IMR-90 (cell line): ENCODE results near the gene LAMB1. TPM values are rescaled to one million over a fixed set of nuclear protein-coding genes. Genes with fewer than 3 reads are reported as not detected.

Experiments
- ATAC-seq: fragments of 200-7000 bp; cut with Tn5 transposase; 2 replicates; pipeline ENCODE4 v1.9.1; 2020; ENCODE audit warnings: low read depth, mild to moderate bottlenecking, moderate library complexity
- BruUV-seq: library from RNA; stranded (reverse); fragments of 400-500 nt; replicated peaks from 2 replicates; lab custom pipeline; 2021; lab: Mats Ljungman, UMichigan
- CTCF ChIA-PET: fragments of 300-600 bp; formaldehyde crosslinking; extraction: SDS; loops from one replicate; lab custom pipeline; 2021; ENCODE audit warnings: antibody characterized with exemption; lab: Yijun Ruan, JAX
- POLR2A ChIA-PET: fragments of 300-600 bp; sonication (Branson Sonifier 250); formaldehyde crosslinking; loops from one replicate; lab custom pipeline; 2022; ENCODE audit warnings: antibody characterized with exemption; ENCODE audit not compliant: unreplicated experiment; lab: Charles Lee
- DNase-seq: peaks from one replicate; pipeline ENCODE4 v3.0.0; 2013
- H2AFZ ChIP-seq: replicated peaks from 2 replicates; pipeline ENCODE3; 2013; ENCODE audit warnings: low read length, mild to moderate bottlenecking; ENCODE audit not compliant: poor library complexity
- H2AK5ac ChIP-seq: 2 replicates; pipeline ENCODE4 v1.6.1; 2013; ENCODE audit warnings: low read depth, low read length, inconsistent platforms
- H2AK9ac ChIP-seq: replicated peaks from 2 replicates; pipeline ENCODE3; 2013; ENCODE audit warnings: mild to moderate bottlenecking, low read depth, low read length, moderate library complexity; ENCODE audit not compliant: poor library complexity
- H2BK120ac ChIP-seq: 2 replicates; pipeline ENCODE4 v1.6.1; 2013; ENCODE audit warnings: low read depth, low read length, inconsistent platforms
- H2BK15ac ChIP-seq: 3 replicates; pipeline ENCODE4 v1.6.1; 2013; ENCODE audit warnings: low read depth, low read length, inconsistent platforms
- H2BK20ac ChIP-seq: 2 replicates; pipeline ENCODE4 v1.6.1; 2013; ENCODE audit warnings: low read depth, mild to moderate bottlenecking, inconsistent platforms, low read length, moderate library complexity
- H2BK5ac ChIP-seq: 2 replicates; pipeline ENCODE4 v1.6.1; 2013; ENCODE audit warnings: mild to moderate bottlenecking, low read depth, low read length, inconsistent platforms; ENCODE audit not compliant: poor library complexity, severe bottlenecking
- H3K14ac ChIP-seq: replicated peaks from 2 replicates; pipeline ENCODE4 v1.6.1; 2013; ENCODE audit warnings: low read depth, low read length, inconsistent platforms
- H3K18ac ChIP-seq: 2 replicates; pipeline ENCODE4 v1.6.1; 2013; ENCODE audit warnings: low read depth, low read length, control low read depth
- H3K23ac ChIP-seq: 2 replicates; pipeline ENCODE4 v1.6.1; 2013; ENCODE audit warnings: low read depth, low read length, inconsistent platforms
- H3K27ac ChIP-seq: 2 replicates; pipeline ENCODE4 v1.5.1; 2013; ENCODE audit warnings: mild to moderate bottlenecking, control low read depth, low read length; ENCODE audit not compliant: insufficient read depth
- H3K27me3 ChIP-seq: 2 replicates; pipeline ENCODE4 v1.6.1; 2013; ENCODE audit warnings: low read length; ENCODE audit not compliant: control insufficient read depth, insufficient read depth
- H3K36me3 ChIP-seq: 2 replicates; pipeline ENCODE4 v1.6.1; 2013; ENCODE audit warnings: low read length, mixed read lengths; ENCODE audit not compliant: control insufficient read depth, insufficient read depth
- H3K4ac ChIP-seq: 2 replicates; pipeline ENCODE4 v1.6.1; 2013; ENCODE audit warnings: low read depth, low read length, inconsistent platforms
- H3K4me1 ChIP-seq: 2 replicates; pipeline ENCODE4 v1.6.1; 2013; ENCODE audit warnings: low read length, mixed read lengths; ENCODE audit not compliant: control insufficient read depth, insufficient read depth
- H3K4me2 ChIP-seq: 2 replicates; pipeline ENCODE4 v1.6.1; 2013; ENCODE audit warnings: low read depth, mild to moderate bottlenecking, control low read depth, low read length, moderate library complexity
- H3K4me3 ChIP-seq: 2 replicates; pipeline ENCODE4 v1.5.1; 2013; ENCODE audit warnings: low read depth, mild to moderate bottlenecking, control low read depth, low read length, moderate library complexity; ENCODE audit not compliant: insufficient read depth
- H3K56ac ChIP-seq: 2 replicates; pipeline ENCODE4 v1.6.1; 2013; ENCODE audit warnings: low read length, inconsistent platforms; ENCODE audit not compliant: insufficient read depth; ENCODE audit errors: extremely low read depth
- H3K79me1 ChIP-seq, 2 experiments: 2 replicates each; pipeline ENCODE4 v1.6.1; 2013; ENCODE audit warnings: low read length in 2 of 2, inconsistent platforms in 1 of 2, low read depth in 1 of 2
- H3K9ac ChIP-seq: 2 replicates; pipeline ENCODE4 v1.6.1; 2013; ENCODE audit warnings: low read depth, low read length, control low read depth
- H3K9me1 ChIP-seq: 2 replicates; pipeline ENCODE4 v1.6.1; 2013; ENCODE audit warnings: low read length, inconsistent platforms; ENCODE audit not compliant: insufficient read depth
- H3K9me3 ChIP-seq: 2 replicates; pipeline ENCODE4 v1.6.1; 2013; ENCODE audit warnings: low read length; ENCODE audit not compliant: control insufficient read depth, insufficient read depth
- H4K20me1 ChIP-seq: 2 replicates; pipeline ENCODE4 v1.6.1; 2013; ENCODE audit warnings: low read length, inconsistent platforms; ENCODE audit not compliant: insufficient read depth
- H4K5ac ChIP-seq: 2 replicates; pipeline ENCODE4 v1.6.1; 2013; ENCODE audit warnings: mild to moderate bottlenecking, low read depth, low read length, control low read depth
- H4K8ac ChIP-seq, 2 experiments: 2 replicates each; pipeline ENCODE4 v1.6.1; 2013; ENCODE audit warnings: low read depth in 2 of 2, low read length in 2 of 2, control low read depth in 1 of 2, inconsistent platforms in 1 of 2
- H4K91ac ChIP-seq: 2 replicates; pipeline ENCODE4 v1.6.1; 2013; ENCODE audit warnings: low read depth, low read length, inconsistent platforms; ENCODE audit not compliant: insufficient read depth
- BHLHE40 ChIP-seq: fragments of 150-350 bp; IDR thresholded peaks from 2 replicates; pipeline ENCODE4 v1.6.1; 2016; ENCODE audit warnings: mild to moderate bottlenecking, low read depth, low read length
- CEBPB ChIP-seq: IDR thresholded peaks from 2 replicates; pipeline ENCODE4 v1.6.1; 2012; ENCODE audit warnings: low read depth, low read length, improper control_type of control experiment
- CHD1 ChIP-seq: IDR thresholded peaks from 2 replicates; pipeline ENCODE4 v1.6.1; 2012; ENCODE audit warnings: low read depth, low read length, improper control_type of control experiment
- FOS ChIP-seq: fragments of 150-350 bp; IDR thresholded peaks from 2 replicates; pipeline ENCODE4 v1.6.1; 2016; ENCODE audit warnings: low read depth, low read length
- MAFK ChIP-seq: IDR thresholded peaks from 2 replicates; pipeline ENCODE4 v1.6.1; 2012; ENCODE audit warnings: low read depth, low read length, improper control_type of control experiment
- MAZ ChIP-seq: IDR thresholded peaks from 2 replicates; pipeline ENCODE4 v1.6.1; 2012; ENCODE audit warnings: low read depth, mild to moderate bottlenecking, low read length, improper control_type of control experiment, moderate library complexity, borderline replicate concordance
- MXI1 ChIP-seq: IDR thresholded peaks from 2 replicates; pipeline ENCODE4 v1.6.1; 2012; ENCODE audit warnings: low read depth, mild to moderate bottlenecking, low read length, moderate library complexity, borderline replicate concordance
- NFE2L2 ChIP-seq: fragments of 150-350 bp; IDR thresholded peaks from 2 replicates; pipeline ENCODE4 v1.6.1; 2016; ENCODE audit warnings: low read depth, mild to moderate bottlenecking, low read length
- POLR2A ChIP-seq: IDR thresholded peaks from 2 replicates; pipeline ENCODE4 v1.6.1; 2012; ENCODE audit warnings: mild to moderate bottlenecking, low read depth, low read length
- RAD21 ChIP-seq: IDR thresholded peaks from 2 replicates; pipeline ENCODE4 v1.6.1; 2012; ENCODE audit warnings: low read length, improper control_type of control experiment
- RCOR1 ChIP-seq: IDR thresholded peaks from 2 replicates; pipeline ENCODE4 v1.6.1; 2012; ENCODE audit warnings: mild to moderate bottlenecking, low read length, improper control_type of control experiment; ENCODE audit not compliant: insufficient replicate concordance
- RFX5 ChIP-seq: IDR thresholded peaks from 2 replicates; pipeline ENCODE4 v1.8.0; 2012; ENCODE audit warnings: low read depth, mild to moderate bottlenecking, low read length, moderate library complexity
- SMC3 ChIP-seq: fragments of 150-350 bp; IDR thresholded peaks from 2 replicates; pipeline ENCODE4 v1.6.1; 2016; ENCODE audit warnings: low read depth, mild to moderate bottlenecking, antibody characterized with exemption, low read length, moderate library complexity
- WGBS, 2 experiments: methylation state at CpG; one replicate each; pipeline versions ENCODE4 v1.1.5 to v1.1.7; 2013; ENCODE audit warnings: missing lambda C conversion rate in 2 of 2; ENCODE audit not compliant: insufficient read length in 1 of 2; ENCODE audit errors: extremely low coverage in 2 of 2; 5-methylcytosine and 5-hydroxymethylcytosine counted together
- dilution Hi-C: fragments of 300-500 bp; cut with HindIII; formaldehyde crosslinking; loops from one replicate; pipeline ENCODE4 v1.14.3; 2018; ENCODE audit warnings: low sequenced_read_pairs; ENCODE audit not compliant: unreplicated experiment
- in situ Hi-C: fragments of 300-500 bp; cut with MboI; formaldehyde crosslinking; loops from 3 replicates; pipeline ENCODE4 v1.14.3; 2019; ENCODE audit warnings: low sequenced_read_pairs, inconsistent platforms, mixed read lengths
- intact Hi-C: fragments of 100-400 bp; cut with micrococcal nuclease; formaldehyde crosslinking; loops from 2 replicates; pipeline ENCODE4 v1.10.0; 2022
- polyA plus RNA-seq, 3 experiments: library from polyadenylated mRNA; depleted of rRNA; stranded (reverse); fragments of >200 nt; gene quantifications; 2 replicates each; pipeline ENCODE4 v1.2.3, GENCODE V29; 2012; ENCODE audit warnings: low replicate concordance in 1 of 3
- total RNA-seq: library from RNA; depleted of rRNA; stranded (reverse); fragments of >200 nt; gene quantifications from 2 replicates; pipeline ENCODE4 v1.2.3, GENCODE V29; 2012
- TF ChIP-seq, protein P1 (sequence below): fragments of 150-350 bp; IDR thresholded peaks from 2 replicates; pipeline ENCODE4 v1.6.1; 2017; ENCODE audit warnings: mild to moderate bottlenecking, antibody characterized with exemption, low read length, low read depth
- TF ChIP-seq, protein P2 (sequence below): fragments of 150-350 bp; IDR thresholded peaks from 2 replicates; pipeline ENCODE4 v1.6.1; 2016; ENCODE audit warnings: low read depth, mild to moderate bottlenecking, low read length, moderate library complexity, borderline replicate concordance
- TF ChIP-seq, protein P3 (sequence below): conservative IDR thresholded peaks from 2 replicates; pipeline ENCODE4 v1.5.1; 2012; ENCODE audit warnings: mild to moderate bottlenecking, low read depth, low read length, improper control_type of control experiment

The LAMB1 gene
- total and polyA plus RNA-seq, 2 of the 4 experiments (the other 2 are of a cell fraction), result 114 to 117 TPM

DNA sequence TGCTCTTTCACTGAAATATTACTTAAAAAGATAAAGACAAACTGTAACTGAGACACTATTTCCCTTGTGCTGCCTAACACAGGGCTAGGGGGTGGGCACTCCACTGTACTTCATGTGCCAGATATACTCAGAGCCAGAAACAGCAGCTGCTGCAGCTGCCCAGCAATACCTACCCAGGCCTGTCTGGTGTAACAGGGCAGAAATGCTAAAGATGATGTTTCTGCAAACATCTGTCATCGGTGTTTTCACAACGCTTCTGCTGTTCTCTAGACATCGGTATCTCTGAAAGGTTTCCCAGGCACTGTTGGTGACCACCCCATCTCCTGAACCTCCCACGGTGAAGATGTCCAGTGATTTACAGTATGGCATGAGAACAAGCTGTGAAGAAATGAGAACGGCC, 42.7 kb downstream of the LAMB1 start:
- no peak for DNase-seq
- H3K4me3 ChIP-seq, result no peak overlapping the region
- no peak overlapping the region for H3K56ac ChIP-seq
- no peak overlapping the region for H2BK120ac ChIP-seq
- dilution Hi-C loops, result no loop called here
- no peaks in the 10 kb centered on the region for H3K27me3 ChIP-seq
- peaks cover 0 to 41% of the 10 kb centered on the region in 2 experiments; a peak in 3 of 4 replicates for H3K79me1 ChIP-seq
- no peak for ATAC-seq
- H3K4me2 ChIP-seq, result no peak overlapping the region
- H3K27ac ChIP-seq, result no peak overlapping the region
- no peak overlapping the region for H3K18ac ChIP-seq
- no peak for TF ChIP-seq MAZ
- TF ChIP-seq POLR2A, result no peak
- TF ChIP-seq MAFK, result no peak
- TF ChIP-seq SMC3, result no peak
- TF ChIP-seq CHD1, result no peak
- TF ChIP-seq RCOR1, result no peak
- TF ChIP-seq, protein P1, sequence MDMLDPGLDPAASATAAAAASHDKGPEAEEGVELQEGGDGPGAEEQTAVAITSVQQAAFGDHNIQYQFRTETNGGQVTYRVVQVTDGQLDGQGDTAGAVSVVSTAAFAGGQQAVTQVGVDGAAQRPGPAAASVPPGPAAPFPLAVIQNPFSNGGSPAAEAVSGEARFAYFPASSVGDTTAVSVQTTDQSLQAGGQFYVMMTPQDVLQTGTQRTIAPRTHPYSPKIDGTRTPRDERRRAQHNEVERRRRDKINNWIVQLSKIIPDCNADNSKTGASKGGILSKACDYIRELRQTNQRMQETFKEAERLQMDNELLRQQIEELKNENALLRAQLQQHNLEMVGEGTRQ, result no peak
- no peak for TF ChIP-seq FOS
- TF ChIP-seq CEBPB, result no peak
- TF ChIP-seq, protein P2, sequence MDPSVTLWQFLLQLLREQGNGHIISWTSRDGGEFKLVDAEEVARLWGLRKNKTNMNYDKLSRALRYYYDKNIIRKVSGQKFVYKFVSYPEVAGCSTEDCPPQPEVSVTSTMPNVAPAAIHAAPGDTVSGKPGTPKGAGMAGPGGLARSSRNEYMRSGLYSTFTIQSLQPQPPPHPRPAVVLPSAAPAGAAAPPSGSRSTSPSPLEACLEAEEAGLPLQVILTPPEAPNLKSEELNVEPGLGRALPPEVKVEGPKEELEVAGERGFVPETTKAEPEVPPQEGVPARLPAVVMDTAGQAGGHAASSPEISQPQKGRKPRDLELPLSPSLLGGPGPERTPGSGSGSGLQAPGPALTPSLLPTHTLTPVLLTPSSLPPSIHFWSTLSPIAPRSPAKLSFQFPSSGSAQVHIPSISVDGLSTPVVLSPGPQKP, result no peak
- TF ChIP-seq, protein P3, sequence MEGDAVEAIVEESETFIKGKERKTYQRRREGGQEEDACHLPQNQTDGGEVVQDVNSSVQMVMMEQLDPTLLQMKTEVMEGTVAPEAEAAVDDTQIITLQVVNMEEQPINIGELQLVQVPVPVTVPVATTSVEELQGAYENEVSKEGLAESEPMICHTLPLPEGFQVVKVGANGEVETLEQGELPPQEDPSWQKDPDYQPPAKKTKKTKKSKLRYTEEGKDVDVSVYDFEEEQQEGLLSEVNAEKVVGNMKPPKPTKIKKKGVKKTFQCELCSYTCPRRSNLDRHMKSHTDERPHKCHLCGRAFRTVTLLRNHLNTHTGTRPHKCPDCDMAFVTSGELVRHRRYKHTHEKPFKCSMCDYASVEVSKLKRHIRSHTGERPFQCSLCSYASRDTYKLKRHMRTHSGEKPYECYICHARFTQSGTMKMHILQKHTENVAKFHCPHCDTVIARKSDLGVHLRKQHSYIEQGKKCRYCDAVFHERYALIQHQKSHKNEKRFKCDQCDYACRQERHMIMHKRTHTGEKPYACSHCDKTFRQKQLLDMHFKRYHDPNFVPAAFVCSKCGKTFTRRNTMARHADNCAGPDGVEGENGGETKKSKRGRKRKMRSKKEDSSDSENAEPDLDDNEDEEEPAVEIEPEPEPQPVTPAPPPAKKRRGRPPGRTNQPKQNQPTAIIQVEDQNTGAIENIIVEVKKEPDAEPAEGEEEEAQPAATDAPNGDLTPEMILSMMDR, result no peak
- no peak for TF ChIP-seq RFX5
- TF ChIP-seq RAD21, result no peak
- TF ChIP-seq MXI1, result no peak
- TF ChIP-seq BHLHE40, result no peak
- no peak for TF ChIP-seq NFE2L2
- H2BK20ac ChIP-seq, result no peak overlapping the region
- no peak overlapping the region for H3K23ac ChIP-seq
- CTCF ChIA-PET, result no interaction called here
- H2BK5ac ChIP-seq, result no peak overlapping the region
- no peaks in the 10 kb centered on the region for H3K9me3 ChIP-seq
- H3K4me1 ChIP-seq, result peaks cover 7% of the 10 kb centered on the region
- in situ Hi-C loops, result no loop called here
- peaks cover 24% of the 10 kb centered on the region for H3K9me1 ChIP-seq
- no peak overlapping the region for H3K14ac ChIP-seq
- no peak overlapping the region for H2AFZ ChIP-seq
- no peak overlapping the region for H2AK9ac ChIP-seq
- no peak overlapping the region for H4K91ac ChIP-seq
- H3K9ac ChIP-seq, result no peak overlapping the region
- no CpG with 5 or more reads among the region's 5 CpGs for WGBS, 2 experiments
- H4K8ac ChIP-seq, result no peak overlapping the region
- no peak overlapping the region for H2BK15ac ChIP-seq
- peaks cover 20% of the 10 kb centered on the region for H4K20me1 ChIP-seq
- no peak overlapping the region for H4K5ac ChIP-seq
- POLR2A ChIA-PET, result interaction anchor here (0.6 kb wide), 1 partner anchor 181 kb away, joined by 5 read pairs; no protein-coding TSS in a partner anchor
- intact Hi-C loops, result no loop called here
- peaks cover 75% of the 10 kb centered on the region for H3K36me3 ChIP-seq
- no peak overlapping the region for H2AK5ac ChIP-seq
- BruUV-seq, result no TSS peak
- no peak overlapping the region for H3K4ac ChIP-seq
